ENCODE data around the gene PPP1R12C. TPM values are rescaled to one million over a fixed set of nuclear protein-coding genes. Genes with fewer than 3 reads are reported as not detected.
A peak's percentile ranks its signal among the peaks of the same experiment; 100 is the strongest.

Gene PPP1R12C
- total RNA-seq, 2 experiments from 2014 or later, result 123 to 136 TPM

DNA sequence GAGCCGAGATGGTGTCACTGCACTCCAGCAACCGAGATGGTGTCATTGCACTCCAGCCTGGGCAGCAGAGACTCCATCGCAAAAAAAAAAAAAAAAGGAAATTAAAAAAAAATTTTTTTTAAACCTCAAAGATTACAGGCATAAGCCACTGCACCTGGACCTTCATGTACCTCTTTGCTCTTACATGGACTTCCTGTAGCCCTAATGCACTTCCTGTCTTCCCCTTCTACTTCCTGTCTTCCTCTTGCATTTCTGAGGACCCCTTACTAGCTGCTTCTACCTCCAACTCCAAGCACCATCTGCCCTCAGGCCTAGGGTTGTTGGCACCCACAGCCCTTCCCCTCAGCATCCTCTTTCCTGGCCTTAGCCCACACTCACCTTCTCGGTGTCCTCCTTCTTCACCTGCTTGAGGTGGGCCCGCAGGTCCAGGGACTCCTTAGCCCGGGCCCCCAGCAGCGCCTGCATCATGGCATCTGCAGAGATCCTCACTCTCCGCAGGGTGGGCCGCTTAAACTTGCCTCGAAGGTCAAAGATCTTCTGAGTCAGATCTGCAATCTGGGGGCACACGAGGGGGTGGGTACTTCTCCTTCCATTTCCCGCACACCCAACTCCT lies 36.3 kb upstream of the PPP1R12C start:
- Histone ChIP-seq H3K9me3 (ENCODE audit: control insufficient read depth in 1 of 2, insufficient read depth in 1 of 2, low read length in 2 of 2) (peaks cover 10 to 36% of the 10 kb centered on the region in 2 experiments), H3K27ac (ENCODE audit: low read depth in 1 of 2, low read length in 2 of 2) (no peak overlapping the region), H3K36me3 (ENCODE audit: insufficient read depth, low read length) (no peaks in the 10 kb centered on the region), H3K4me1 (ENCODE audit: insufficient read depth, low read length) (peaks cover 25% of the 10 kb centered on the region), H3K4me3 (ENCODE audit: low read length) (no peak overlapping the region), H3K27me3 (ENCODE audit: control insufficient read depth in 1 of 2, insufficient read depth in 2 of 2, low read length in 2 of 2) (peaks cover 34% of the 10 kb centered on the region in 2 experiments)
- H3K27ac Mint-ChIP-seq, result no peak overlapping the region
- H3K4me1 Mint-ChIP-seq (ENCODE audit: low read depth), result peaks cover 24% of the 10 kb centered on the region
- H3K36me3 Mint-ChIP-seq (ENCODE audit: low read depth), result no peaks in the 10 kb centered on the region
- POLR2A ChIA-PET, result no interaction called here
- DNase-seq, result no peak
- intact Hi-C loops (cut with DNase I, micrococcal nuclease), result no loop called here
- no peak overlapping the region for H3K4me3 Mint-ChIP-seq
- H3K27me3 Mint-ChIP-seq, result peaks cover 33% of the 10 kb centered on the region
- TF ChIP-seq, protein P1, sequence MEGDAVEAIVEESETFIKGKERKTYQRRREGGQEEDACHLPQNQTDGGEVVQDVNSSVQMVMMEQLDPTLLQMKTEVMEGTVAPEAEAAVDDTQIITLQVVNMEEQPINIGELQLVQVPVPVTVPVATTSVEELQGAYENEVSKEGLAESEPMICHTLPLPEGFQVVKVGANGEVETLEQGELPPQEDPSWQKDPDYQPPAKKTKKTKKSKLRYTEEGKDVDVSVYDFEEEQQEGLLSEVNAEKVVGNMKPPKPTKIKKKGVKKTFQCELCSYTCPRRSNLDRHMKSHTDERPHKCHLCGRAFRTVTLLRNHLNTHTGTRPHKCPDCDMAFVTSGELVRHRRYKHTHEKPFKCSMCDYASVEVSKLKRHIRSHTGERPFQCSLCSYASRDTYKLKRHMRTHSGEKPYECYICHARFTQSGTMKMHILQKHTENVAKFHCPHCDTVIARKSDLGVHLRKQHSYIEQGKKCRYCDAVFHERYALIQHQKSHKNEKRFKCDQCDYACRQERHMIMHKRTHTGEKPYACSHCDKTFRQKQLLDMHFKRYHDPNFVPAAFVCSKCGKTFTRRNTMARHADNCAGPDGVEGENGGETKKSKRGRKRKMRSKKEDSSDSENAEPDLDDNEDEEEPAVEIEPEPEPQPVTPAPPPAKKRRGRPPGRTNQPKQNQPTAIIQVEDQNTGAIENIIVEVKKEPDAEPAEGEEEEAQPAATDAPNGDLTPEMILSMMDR (IDR thresholded peaks at IDR 0.05), result no peak
- CTCF ChIA-PET, result no interaction called here
- peaks cover 6% of the 10 kb centered on the region for H3K9me3 Mint-ChIP-seq
- ATAC-seq (ENCODE audit: poor library complexity), result no peak

DNA sequence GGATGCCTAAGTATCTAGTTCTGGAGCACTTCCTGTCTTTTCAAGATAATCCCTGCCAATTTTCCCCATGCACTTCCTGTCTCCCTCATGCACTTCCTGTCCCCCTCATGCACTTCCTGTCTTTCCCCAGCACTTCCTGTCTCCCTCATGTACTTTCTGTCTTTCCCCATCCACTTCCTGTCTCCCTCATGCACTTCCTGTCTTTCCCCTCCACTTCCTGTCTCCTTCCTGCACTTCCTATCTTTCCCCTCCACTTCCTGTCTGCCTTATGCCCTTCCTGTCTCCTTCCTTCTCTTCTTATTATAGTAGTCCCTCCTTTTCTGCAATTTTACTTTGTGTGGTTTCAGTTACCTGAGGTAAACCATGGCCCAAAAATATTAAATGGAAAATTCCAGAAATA lies 34.6 kb upstream of the PPP1R12C start:
- no peak overlapping the region for H3K4me3 Mint-ChIP-seq
- H3K9me3 Mint-ChIP-seq, result peaks cover 6% of the 10 kb centered on the region
- H3K27ac Mint-ChIP-seq, result peak overlapping the region; percentile 27
- TF ChIP-seq, protein P1 (IDR thresholded peaks at IDR 0.05), result no peak
- Histone ChIP-seq H3K27ac (ENCODE audit: low read depth in 1 of 2, low read length in 2 of 2) (peak overlapping the region; percentile 25 to 60), H3K27me3 (ENCODE audit: control insufficient read depth in 1 of 2, insufficient read depth in 2 of 2, low read length in 2 of 2) (peaks cover 27 to 34% of the 10 kb centered on the region in 2 experiments), H3K4me3 (ENCODE audit: low read length) (no peak overlapping the region), H3K4me1 (ENCODE audit: insufficient read depth, low read length) (peaks cover 24% of the 10 kb centered on the region), H3K36me3 (ENCODE audit: insufficient read depth, low read length) (no peaks in the 10 kb centered on the region), H3K9me3 (ENCODE audit: control insufficient read depth in 1 of 2, insufficient read depth in 1 of 2, low read length in 2 of 2) (peaks cover 10 to 33% of the 10 kb centered on the region in 2 experiments)
- H3K4me1 Mint-ChIP-seq (ENCODE audit: low read depth), result peaks cover 24% of the 10 kb centered on the region
- ChIA-PET CTCF (interaction anchor here (1.0 kb wide), 1 partner anchor 9 kb away, joined by 3 read pairs; no protein-coding TSS in a partner anchor), POLR2A (no interaction called here)
- no peak for DNase-seq
- intact Hi-C loops (cut with DNase I, micrococcal nuclease), result no loop called here
- no peak for ATAC-seq (ENCODE audit: poor library complexity)
- no peaks in the 10 kb centered on the region for H3K36me3 Mint-ChIP-seq (ENCODE audit: low read depth)
- peaks cover 30% of the 10 kb centered on the region for H3K27me3 Mint-ChIP-seq

DNA sequence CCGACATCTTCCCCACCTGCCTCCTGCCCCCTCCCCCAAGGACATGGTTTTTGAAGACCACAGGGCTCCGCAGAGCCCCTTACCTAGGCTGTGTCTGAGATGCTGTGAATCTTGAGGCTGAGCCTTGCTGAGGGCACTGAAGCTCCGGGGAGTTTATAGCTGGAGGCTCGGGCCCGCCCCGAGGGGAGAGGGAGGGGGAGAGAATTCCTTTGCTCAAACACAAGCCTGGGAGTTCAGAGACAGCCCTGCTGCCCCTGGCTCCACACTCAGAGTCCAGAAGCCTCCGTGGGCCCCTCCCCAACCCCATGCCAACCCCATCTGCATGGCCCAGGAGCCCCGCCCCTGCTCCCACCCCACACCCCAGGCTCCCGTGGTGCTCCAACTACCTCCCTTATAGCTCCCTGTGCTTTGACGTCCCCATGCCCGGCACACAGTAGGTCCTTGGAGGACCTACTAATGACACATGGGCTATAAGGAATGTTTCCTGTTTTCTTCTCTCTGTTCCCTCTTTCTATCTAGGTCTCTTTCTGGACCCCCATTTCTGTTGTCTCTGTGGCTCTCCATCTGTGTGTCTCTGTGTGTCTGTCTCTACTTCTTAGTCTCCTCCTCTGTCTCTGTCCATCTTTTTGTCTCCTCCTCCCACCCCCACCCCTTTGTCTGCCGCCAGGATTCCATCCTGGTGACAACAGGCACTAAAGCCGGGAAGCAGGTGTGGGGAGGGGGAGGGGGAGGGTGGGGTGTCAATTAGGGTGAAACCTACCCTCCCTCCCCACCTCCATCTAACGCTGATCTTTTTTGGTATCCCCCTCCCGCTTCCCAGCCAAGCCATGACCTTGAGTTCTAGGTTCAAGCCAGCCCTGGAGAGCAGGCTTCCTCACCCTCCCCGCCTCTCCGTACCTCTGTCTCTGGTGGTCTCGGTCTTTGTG lies 31.9 kb upstream of the PPP1R12C start, which contains the start of gene TNNT1:
TSS of gene TNNT1 (minus strand) at position 129 of the 926 bp plus-strand sequence. CDS start 2,049 bp downstream, outside the sequence.
- Histone ChIP-seq H3K36me3 (ENCODE audit: insufficient read depth, low read length) (no peaks in the 10 kb centered on the region), H3K27me3 (ENCODE audit: control insufficient read depth in 1 of 2, insufficient read depth in 2 of 2, low read length in 2 of 2) (peaks cover 39 to 41% of the 10 kb centered on the region in 2 experiments), H3K4me1 (ENCODE audit: insufficient read depth, low read length) (peaks cover 26% of the 10 kb centered on the region), H3K9me3 (ENCODE audit: control insufficient read depth in 1 of 2, insufficient read depth in 1 of 2, low read length in 2 of 2) (peaks cover 10 to 31% of the 10 kb centered on the region in 2 experiments), H3K27ac (ENCODE audit: low read depth in 1 of 2, low read length in 2 of 2) (no peak within 1 kb of the TSS), H3K4me3 (ENCODE audit: low read length) (no peak within 1 kb of the TSS)
- TF ChIP-seq, protein P1 (IDR thresholded peaks at IDR 0.05), result no peak
- Mint-ChIP-seq H3K27ac (no peak within 1 kb of the TSS), H3K9me3 (peaks cover 6% of the 10 kb centered on the region), H3K27me3 (peaks cover 36% of the 10 kb centered on the region), H3K36me3 (ENCODE audit: low read depth) (no peaks in the 10 kb centered on the region), H3K4me3 (no peak within 1 kb of the TSS), H3K4me1 (ENCODE audit: low read depth) (peaks cover 26% of the 10 kb centered on the region)
- ChIA-PET POLR2A (no interaction called here), CTCF (no interaction called here)
- ATAC-seq (ENCODE audit: poor library complexity) (no peak), DNase-seq (no peak)
- intact Hi-C loops (cut with DNase I, micrococcal nuclease), result no loop called here

Measured in CD4-positive, alpha-beta T cell (primary cell).